Renal cortical epithelial cell (primary cell): ENCODE results near the gene SMARCD2. TPM values are rescaled to one million over a fixed set of nuclear protein-coding genes. Genes with fewer than 3 reads are reported as not detected.
A peak's percentile ranks its signal among the peaks of the same experiment; 100 is the strongest.

ENCODE experiments used
- DNase-seq: peaks from one replicate; pipeline ENCODE4 v3.0.0-alpha.2; 2011; ENCODE audit warnings: low read depth
- total RNA-seq: library from RNA; depleted of rRNA; stranded (reverse); fragments of >200 nt; gene quantifications from 2 replicates; pipeline ENCODE4 v1.2.3, GENCODE V29; 2014

Gene SMARCD2
- total RNA-seq, 1 donor from 2014 or later, result 65.2 TPM

DNA sequence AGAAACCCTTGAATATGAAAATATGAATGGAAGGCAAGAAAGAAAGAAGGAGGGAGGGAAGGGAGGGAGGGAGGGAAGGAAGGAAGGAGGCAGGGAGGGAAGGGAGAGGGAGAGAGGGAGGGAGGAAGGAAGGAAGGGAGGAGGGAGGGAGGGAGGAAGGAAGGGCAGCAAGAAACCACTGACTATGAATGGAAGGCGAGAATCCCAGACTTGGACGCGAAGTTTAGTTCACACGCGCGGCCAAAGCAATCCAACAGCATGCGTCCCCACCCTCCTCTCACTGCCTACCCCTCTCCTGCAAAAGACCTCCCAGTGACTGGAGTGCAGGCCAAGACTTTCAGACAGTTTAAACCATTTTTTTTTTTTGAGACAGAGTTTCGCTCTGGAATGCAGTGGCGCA lies 7.9 kb upstream of the SMARCD2 start:
- no peak for DNase-seq

DNA sequence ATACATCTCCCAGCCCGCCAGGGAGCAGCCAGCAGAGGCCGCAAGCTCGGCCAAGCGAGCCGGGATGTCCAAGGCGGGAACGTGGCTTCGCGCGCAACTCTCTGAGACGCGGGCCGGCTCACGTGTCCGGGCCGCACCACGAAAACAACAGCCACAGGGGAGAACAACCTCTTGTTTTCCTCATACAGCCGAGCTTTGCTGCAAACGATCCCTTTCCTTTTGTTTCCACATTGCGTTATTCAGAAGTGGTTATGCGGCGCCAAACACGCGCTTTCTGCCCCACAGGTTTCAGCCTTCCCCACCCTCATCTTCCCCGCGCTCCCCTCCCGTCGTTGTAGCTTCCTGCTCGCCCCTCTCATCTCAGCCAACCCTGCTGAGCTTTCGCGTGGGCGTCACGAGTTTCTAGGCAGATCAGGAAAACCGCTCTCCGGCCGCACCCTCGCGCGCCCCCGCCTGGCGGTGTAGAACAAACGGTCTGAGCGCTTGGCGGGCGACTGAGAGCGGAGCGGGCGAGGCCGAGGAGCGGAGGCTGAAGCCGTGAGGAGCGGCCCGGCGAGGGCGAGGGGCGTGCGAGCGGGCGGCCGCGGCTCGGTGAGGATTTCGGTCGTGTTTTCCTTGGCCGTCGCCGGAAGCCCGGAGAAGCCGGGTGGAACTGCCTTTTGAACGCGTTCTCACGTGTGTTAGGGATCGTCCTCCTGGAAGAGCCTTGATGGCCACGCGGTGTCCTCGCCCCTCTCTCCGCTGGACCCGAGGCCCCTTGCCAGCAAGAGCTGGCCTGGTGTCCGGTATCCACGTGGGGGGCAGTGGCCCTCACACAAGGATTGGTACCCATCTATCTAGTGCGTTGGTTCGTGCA lies 6.6 kb upstream of the SMARCD2 start:
- DNase-seq, result peak; percentile 79

DNA sequence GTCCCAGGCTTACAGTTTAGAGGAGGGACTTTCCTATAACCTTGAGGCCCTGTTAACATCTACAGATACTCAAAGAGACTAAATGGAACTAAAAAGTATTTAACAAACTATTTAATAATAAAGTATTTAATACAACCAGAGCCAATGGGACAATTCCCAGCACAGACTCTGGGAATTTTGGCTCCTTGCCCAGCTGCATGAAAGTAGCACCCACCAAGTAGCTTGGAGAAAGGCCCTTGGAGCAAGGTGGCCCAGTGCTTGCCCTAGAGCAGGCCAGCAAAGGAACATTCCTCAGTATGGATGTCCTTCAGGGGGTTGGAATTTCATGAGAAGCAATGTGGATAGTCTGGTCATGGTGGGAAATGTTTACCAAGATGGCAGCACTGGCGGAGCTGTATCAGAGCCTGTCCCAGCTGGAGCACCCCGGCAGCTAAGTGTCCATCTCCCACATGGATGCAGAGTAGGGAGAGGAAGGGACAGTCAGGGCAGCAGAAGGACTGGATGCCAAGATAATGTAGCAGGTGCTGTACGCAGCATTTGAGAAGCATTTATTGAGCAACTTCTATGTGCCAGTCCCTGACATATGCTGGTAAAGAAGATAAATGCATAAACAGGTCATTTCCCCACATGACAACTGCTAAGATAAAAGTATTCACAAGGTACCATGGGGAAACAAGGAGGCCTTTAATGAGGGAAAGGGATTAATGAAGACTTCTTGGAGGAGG lies 5.2 kb upstream of the SMARCD2 start:
- no peak for DNase-seq

DNA sequence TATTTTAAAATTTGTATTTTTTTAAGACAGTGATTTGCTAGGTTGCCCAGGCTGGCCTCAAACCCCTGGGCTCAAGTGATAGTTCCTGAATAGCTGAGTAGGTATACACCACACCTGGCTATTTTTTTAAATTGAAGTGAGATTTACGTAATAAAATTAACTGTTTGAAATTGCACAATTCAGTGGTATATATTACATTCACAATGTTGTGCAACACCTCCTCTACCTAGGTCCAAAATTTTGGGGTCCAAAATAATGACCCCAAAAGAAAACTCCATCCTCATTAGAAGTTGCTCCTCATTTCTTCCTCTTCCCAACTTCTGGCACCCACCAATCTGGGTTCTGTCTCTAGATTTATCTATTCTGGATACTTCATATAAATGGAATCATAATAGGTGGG lies 3.0 kb upstream of the SMARCD2 start:
- DNase-seq, result no peak

DNA sequence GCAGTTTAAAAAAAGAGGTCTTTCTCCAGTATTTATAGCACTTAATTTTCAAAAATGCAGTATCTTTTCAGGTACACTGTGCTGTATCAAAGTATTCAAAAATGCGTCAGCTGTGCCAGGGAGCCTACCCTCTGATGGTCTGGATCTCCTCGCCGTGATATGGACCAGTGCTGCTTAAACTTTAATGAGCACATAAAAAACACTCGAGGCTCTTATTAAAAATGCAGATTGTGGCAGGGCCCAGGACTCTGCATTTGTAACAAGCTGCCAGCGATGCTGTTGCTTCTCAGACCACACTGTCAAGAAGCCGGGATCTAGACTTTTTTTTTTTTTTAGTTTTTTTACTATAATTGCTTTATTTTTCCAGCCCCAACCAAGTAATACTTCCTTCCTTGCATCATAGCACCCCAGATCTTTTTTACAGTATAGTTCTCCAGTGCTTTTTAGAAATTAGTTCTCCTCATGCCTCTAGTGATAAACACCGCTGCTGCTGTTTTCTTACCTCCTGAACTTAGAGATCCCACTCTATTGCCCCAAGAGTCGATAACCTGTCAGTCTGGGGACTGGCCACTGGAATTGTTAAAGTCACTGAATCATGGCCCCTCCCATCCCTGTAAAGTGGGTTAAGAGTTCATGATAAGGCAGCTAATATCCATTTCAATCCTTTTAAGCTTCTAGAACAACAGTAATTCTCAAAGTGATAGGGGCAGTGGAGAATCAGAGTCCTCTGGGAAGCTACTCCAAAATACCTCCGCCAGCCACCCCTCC lies 1.6 kb upstream of the SMARCD2 start:
- DNase-seq, result no peak

DNA sequence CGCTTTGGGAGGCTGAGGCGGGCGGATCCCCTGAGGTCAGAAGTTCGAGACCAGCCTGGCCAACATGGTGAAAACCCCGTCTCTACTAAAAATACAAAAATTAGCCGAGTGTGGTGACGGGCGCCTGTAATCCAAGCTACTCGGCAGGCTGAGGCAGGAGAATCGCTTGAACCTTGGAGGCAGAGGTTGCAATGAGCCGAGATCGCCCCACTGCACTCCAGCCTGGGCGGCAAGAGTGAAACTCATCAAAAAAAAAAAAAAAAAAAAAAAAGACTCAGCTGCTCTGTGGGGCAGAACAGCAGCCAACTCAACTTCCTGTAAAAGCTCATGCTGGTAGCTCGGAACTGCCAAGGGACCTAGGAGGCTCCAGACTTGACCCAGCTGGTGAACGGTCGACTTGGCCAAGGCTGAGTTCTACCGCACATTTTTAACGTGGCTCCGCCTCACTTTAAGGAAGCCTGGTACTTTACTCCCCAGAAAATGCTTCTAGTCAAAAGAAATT lies 953 bp upstream of the SMARCD2 start:
- peak; percentile 76 for DNase-seq

DNA sequence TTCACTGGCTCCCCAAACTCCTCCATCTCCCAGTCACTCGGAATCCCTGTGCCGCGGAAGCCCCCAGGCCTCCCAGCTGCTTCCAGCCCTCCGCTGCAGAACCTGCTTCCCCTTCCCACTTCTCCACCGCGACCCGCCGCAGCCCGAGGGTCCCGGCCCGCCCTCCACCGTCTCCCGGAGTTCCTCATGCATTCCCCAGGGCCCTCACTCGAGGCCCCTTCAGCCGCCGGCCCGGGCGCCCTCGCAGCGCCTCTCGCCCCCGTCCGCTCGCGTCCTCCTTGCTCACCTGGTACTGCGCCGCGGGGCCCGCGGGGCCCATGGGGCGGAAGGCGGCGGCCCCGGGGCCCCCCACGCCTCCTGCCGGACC lies 329 bp downstream of the SMARCD2 start:
- no peak for DNase-seq

DNA sequence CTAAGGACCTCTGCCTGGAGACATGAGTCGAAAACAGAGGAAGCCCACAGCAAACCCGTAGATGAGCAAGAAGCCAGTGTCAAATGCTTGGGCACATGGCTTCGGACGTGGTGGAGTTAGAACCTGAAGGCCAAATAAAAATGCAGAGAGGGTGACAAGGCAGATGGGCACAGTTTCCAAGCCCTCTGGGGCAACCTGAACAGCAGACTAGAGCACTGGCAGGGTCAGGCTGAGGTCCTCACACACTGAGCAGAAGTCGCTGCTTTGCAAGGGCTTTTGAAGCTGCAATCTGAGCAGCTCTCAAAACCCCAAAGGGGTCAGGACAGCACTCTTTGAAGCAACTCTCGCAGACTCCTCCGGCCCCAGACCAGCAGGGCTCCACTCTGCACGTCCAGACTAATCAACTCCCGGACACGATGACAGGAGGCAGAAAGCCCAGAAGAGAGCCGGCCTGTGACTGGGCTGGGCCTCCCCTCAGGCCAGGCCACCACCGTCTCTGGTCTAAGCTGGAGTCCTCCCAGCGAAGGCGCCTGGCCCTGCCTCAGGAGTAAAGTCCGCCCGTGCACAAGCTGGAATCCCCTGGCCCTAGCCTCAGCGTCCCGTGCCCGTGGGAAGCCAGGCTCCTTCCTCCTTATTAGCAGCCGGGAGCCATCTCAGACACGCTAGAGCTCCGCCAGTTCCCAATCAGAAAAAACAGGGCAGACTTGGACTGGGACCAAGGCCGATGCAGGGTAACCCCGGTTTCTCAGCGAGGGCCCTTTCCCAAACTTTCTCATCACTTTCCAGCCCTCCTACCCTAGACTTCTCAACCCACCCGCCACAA lies 924 bp downstream of the SMARCD2 start:
- no peak for DNase-seq

DNA sequence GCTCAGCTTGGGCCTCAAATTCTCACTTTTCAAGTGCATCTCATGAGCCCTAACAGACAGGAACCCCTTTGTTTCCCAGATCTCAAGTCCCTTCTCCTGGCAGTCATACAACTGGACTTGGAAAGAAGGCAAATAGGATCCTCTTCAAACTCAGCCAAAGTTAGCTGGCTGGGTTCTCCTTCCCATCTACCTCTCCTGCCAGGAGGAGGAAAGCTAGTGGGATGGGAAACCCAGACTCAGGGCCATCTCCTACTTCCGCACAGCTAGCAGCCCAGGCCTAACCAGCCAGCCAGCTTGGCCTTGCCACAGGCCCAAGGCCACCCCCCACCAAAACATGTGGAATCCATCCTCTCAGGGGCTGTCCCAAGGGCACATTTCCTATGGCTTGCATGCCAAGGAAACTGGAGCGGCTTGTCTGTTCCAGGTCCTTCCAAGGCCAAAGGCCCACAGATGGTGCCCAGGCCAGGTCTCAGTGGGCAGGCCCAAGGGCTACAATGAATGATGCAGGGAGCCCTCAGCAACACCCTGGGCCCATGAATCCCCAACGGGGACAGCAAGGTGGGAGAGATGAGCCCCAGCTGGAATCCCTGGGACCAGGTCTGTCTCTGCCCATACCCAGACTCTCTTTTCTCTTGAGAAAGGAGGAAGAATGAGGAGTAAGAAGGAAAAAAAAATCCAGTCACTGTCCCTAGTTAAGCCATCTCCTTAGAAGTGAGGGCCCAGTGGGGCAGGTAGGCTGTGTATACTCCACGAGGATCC lies 1.7 kb downstream of the SMARCD2 start:
- DNase-seq, result no peak

DNA sequence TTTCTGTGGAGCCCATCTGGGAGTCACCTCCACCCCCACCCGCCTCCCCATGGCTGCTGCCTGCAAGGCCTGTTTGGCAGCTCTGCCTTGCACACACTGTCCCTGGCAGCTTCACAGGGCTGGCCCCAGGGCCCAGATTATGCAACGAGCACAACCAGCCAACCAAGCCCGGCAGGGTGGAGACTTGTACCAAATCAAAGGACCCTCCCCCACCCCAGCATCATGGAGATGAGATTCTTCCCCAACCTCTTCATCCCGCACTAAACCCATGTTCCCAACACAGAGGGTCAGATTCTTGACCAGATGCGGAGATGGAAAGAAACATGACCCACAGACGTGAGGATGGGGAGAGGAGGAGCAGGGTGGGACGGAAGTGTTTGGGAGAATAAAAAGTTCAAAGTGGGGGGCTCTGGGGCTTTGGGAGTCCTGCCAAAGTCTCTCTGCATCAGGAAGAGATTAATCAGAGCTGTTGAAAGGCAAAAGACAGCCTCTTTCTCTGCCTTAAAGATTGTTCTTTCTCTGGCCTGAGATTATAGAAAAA lies 3.8 kb downstream of the SMARCD2 start:
- DNase-seq, result peak; percentile 44

DNA sequence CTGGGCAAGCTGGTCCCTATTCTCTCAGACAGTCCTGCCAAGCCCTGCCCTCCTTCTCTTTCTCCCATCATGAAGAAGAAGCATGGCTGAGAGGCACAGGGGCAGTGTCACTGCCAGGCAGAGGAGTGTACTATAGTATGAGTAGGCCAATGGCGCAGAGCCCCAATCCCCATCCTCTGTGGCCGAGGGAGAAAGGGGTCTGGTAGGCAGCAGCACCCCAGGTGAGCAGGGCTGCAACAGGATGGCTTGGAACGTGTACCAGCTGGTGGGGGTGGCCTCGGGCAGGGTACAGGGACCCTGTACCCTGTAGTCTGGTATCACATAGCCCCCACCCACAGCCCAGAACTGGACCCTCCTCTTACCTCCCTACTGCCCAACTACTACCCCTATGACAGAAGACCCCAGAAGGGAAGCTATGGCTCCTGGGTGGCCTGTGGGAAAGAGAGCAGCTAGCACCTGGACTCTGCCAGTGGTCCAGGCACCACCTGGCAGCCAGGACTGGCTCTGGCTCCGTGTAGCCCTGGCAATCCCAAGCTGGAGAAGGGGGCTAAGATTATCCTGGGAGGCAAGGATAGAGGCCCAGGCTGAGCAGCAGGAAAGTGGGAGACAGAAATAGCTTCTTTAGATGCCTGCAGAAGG lies 4.4 kb downstream of the SMARCD2 start:
- DNase-seq, result no peak

DNA sequence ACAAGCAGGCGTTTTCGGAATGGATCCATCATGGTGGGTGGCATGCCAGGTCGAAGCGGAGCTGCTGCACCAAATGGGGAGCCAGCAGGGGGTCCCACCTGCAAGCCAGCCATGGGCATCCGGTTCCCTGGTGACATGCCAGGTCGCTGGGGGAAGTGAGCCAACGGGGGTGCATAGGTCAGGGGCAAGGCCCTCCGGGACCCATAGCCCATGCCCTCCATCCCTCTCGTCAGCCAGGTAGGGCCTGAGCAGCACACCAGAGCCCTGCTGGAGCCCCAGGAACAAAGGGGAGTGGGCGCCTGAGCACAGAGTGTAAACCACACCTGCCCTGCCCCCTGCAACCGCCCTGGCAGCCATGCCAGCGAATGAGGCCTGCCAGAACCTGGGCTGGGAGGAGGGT lies 5.0 kb downstream of the SMARCD2 start:
- DNase-seq, result no peak

DNA sequence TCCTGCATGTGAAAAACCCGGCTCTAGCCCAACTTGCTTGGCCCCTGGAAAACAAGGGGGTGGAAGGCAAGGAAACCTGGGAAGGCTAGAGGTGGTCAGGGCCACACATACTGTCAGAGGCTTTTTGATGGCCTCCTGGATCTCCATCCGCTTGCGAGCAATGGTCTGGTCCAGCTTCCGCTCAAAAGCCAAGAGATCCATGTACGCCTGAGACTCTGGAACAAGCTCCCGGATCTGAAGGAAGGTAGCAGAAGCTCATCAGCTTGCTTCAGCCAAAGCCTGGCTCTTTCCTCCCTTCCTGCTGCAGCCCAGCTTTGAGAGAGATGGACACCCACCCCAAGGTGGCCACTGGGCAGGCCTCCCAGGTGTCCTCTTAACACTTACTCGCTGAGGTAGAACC lies 5.7 kb downstream of the SMARCD2 start:
- DNase-seq, result no peak

DNA sequence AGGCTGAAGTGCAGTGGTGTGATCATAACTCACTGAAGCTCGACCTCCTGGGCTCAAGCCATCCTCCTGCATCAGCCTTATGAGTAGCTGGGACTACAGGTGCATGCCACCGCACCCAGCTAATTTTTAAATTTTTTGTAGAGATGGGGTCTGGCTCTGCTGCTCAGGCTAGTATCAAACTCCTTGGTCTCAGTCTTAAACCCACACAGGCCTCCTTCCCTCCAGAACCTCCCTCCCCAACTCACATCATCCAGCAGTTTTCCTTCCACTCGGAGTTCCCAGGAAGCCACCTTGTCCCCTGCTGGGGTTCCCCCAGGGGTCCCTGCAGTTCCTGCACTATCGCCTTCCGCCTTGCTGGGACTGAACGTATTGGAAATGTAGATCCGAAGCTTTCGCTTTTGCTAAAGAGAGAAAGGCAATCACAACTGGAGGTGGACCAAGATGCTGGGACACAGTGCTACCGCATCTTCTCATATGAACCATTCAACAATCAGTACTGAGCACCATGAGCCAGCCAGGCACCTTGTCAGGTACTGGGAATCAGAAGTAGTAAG lies 7.2 kb downstream of the SMARCD2 start:
- DNase-seq, result no peak

DNA sequence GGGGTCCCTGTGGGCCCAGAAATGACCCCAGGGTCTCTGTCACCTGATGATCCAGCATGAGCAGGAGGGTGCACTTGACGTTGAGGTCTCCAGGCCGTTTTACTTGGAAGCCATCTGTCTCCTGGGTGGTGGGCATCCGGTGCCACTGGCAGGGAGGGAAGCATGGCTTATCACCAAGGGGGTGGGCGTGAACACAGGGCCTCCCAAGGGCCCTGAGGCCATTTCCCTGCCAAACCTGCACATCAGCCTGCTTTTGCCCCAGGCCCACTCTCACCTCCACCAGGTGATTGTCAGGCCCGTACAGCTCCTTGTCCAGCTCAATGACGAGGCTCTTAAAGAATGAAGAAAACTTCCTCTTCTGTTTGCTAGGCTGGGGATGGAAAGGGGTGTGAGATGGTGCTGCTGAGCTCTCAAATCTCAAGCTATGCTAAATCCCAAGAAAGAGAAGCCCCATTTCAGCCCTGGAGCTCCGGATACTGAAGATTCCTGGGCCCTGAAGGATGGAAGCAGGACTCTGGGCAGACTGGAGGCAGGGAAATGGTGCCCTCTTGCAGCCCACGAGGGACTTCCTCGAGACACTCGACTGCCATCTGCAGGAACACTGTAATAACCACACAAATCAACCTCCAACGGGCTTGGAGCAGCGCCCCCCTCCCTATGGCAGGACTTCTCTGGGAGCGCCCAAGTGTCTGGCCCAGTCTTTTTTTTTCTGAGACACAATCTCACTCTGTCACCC lies 7.9 kb downstream of the SMARCD2 start:
- DNase-seq, result peak; percentile 85

DNA sequence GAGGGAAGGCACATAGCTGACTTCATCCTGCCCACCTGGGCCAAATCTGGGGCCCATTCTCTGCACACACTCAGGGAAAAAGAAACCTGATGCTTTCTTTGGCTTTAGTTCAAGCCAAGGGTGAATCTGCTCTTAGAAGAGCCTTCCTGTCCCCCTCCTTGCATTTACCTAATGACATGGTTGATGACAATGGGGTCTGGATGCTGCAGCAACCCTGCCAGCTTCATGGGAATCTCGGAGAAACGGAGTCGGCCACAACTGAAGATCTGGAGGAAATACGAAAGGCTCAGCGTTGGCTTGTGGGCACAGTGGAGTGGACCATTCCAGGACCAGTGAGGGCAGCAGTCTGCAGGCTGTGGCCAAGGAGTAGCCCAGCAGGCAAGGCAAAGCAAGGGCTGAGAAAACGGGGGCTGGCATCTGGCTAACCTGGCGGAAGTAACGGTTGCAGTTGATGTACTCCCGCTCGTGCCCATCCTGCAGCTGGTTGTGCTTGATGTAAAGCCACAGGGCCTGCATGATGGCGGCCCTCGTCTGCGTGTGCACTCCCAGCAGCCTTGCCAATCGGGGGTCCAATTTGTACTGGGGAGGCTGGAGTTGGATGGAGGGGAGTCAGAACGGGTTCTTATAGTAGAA lies 8.6 kb downstream of the SMARCD2 start:
- no peak for DNase-seq

DNA sequence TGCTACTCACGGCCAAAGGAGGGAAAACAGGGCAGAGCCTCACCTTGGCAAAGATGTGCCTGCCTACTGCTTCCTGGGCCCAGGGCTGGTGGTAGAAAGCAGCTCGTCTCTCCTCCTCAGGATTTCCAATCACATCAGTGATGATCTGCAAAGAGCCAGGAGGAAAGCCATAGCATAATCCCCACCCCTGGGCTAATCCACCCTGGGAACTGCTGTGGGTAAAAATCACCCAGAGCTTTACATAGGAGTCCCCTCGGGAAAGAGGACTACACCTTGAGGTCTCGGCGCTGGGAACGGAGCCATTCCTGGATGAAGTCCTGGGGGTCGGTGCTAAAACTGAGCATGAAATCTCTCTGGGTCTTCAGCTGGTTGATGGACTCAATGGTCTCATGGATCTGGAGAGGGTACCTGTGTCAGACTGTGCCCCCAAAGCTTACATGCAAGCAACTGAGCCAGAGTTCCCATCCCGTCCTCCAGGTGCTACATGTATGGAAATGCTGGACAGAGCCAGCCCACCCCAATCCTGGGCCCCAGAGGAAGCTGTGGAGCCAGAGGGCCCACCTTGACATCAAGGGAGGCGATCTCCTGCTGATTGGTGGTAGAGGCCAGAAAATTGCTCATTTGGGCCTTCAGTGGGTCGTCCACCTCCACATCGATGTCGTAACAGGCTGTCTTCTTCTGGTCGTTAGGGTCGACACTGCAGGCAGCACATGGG lies 9.3 kb downstream of the SMARCD2 start:
- DNase-seq, result no peak

DNA sequence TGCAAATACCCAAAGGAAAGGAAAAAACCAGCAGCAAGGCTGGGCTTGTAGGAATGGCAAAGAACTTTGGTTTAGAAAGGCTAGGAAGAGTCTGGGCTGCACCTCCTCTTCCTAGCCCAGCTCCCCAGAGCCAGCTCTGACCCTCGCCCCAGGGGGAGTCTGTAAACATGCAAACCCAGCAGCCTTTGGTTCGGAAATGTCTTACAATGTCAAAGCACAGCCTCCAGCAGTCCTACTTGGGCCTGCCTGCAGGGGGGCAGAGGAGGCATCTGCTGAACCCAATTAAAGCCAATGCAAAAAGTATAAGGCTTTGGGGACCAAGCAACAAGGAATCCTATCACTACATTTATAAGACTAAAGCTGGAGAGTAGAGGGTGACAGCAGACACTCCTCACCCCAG lies 10.0 kb downstream of the SMARCD2 start:
- DNase-seq, result no peak
